Epithelial cell of prostate (primary cell): ENCODE measurements around the gene CNTROB.

Source experiments
- DNase-seq: peaks from one replicate; pipeline ENCODE4 v3.0.0-alpha.2; 2011; ENCODE audit warnings: low read depth, low spot score
- H3K27ac ChIP-seq: fragments of 450-650 bp; 2 replicates; pipeline ENCODE4 v1.5.1; 2017; ENCODE audit warnings: mild to moderate bottlenecking

Gene CNTROB, protein sequence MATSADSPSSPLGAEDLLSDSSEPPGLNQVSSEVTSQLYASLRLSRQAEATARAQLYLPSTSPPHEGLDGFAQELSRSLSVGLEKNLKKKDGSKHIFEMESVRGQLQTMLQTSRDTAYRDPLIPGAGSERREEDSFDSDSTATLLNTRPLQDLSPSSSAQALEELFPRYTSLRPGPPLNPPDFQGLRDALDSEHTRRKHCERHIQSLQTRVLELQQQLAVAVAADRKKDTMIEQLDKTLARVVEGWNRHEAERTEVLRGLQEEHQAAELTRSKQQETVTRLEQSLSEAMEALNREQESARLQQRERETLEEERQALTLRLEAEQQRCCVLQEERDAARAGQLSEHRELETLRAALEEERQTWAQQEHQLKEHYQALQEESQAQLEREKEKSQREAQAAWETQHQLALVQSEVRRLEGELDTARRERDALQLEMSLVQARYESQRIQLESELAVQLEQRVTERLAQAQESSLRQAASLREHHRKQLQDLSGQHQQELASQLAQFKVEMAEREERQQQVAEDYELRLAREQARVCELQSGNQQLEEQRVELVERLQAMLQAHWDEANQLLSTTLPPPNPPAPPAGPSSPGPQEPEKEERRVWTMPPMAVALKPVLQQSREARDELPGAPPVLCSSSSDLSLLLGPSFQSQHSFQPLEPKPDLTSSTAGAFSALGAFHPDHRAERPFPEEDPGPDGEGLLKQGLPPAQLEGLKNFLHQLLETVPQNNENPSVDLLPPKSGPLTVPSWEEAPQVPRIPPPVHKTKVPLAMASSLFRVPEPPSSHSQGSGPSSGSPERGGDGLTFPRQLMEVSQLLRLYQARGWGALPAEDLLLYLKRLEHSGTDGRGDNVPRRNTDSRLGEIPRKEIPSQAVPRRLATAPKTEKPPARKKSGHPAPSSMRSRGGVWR

DNA sequence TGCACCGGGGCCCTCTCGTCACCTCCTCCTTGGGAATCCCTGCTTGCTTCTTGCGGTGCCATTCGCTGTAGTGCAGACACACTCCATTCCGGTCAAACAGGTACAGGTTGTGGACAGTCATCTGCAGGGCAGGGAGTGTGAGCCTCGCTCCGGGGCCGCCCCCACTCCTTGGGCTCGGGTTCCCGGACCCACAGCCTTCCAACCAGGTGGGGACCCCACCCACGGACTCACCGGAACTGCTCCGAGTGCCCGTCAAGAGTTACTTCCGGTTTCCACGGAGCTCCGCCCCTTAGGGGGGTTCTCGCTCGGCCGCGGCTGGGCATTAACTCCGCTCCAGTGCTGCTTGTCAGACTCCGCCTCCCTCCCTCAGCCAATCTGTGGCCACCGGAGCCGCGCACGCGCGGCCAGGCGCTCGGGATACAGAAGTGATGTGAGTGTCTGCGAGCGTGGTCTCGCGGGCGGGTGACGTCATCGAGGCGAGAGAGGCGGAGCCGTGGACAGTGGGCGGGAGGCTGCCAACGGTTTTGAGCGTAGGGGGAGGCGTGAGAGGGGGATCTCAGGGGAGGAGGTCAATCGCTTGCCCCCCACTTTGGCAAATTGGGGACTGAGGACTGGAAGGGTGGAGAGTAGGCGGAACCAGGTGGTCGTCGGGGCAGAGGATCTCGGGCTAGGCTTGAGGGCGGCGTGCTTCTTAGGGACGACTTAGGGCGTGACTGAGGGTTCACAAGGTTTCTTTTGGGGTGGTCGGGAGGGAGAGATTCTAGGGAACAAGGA, at the start of gene CNTROB, which contains the start of gene TRAPPC1:
TSS of gene CNTROB (plus strand) at position 498 of the 774 bp plus-strand sequence. CDS start 874 bp downstream, outside the sequence.
TSS of gene TRAPPC1 (minus strand) at position 238 of the 774 bp plus-strand sequence. CDS start at position 121, 117 bp downstream.
- DNase-seq = peak; percentile 92
- H3K27ac ChIP-seq = peak within 1 kb of the TSS; percentile 43

DNA sequence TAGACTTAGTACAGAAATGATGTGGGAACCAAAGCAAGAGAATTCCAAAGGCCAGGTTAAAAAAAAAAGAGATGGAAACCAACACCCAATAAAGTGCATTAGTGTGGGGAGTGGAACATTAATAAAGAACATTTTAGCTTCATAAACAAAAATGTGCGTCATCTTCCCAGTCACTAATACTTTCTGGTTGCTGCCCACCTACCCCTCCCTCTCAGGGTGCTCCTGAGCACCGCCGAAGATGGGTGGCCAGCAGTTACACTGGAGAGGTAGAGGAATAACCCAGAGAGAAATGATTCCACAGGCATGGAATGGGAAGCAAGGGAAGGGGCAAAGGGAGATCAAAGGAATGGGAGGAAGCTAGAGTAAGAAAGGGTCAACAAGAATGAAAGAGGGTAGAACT, 49.4 kb upstream of the CNTROB start:
- H3K27ac ChIP-seq = no peak overlapping the region
- DNase-seq = no peak

DNA sequence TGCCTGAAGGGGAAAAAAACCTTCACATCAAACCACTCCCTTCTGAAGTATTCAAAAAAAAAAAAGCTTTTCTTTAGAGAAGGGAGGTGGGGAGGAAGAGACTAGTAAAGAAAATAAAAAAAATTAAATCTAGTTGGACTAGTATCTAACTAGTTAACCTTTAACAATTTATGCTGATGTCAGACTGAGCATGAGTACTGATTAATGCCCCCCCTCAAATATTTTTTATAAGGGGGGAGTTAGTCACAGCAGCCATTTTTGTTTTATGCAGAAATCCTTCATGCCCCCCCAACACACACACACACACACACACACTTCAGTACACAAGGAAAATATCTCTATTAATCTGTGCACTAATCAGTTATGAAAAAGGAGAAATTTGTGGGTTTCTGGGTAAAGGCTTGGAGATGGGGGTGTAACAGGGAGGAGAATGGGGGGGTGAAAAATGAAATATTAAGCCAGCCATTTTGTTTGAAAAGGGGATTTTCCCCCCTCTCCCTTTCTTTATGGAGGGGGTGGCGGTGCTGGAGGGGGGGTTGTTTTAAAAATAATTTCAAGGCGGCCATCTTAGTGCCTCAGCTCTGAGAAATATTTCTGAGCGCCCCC, 48.1 kb upstream of the CNTROB start:
- peak overlapping the region; percentile 48 for H3K27ac ChIP-seq
- no peak for DNase-seq

DNA sequence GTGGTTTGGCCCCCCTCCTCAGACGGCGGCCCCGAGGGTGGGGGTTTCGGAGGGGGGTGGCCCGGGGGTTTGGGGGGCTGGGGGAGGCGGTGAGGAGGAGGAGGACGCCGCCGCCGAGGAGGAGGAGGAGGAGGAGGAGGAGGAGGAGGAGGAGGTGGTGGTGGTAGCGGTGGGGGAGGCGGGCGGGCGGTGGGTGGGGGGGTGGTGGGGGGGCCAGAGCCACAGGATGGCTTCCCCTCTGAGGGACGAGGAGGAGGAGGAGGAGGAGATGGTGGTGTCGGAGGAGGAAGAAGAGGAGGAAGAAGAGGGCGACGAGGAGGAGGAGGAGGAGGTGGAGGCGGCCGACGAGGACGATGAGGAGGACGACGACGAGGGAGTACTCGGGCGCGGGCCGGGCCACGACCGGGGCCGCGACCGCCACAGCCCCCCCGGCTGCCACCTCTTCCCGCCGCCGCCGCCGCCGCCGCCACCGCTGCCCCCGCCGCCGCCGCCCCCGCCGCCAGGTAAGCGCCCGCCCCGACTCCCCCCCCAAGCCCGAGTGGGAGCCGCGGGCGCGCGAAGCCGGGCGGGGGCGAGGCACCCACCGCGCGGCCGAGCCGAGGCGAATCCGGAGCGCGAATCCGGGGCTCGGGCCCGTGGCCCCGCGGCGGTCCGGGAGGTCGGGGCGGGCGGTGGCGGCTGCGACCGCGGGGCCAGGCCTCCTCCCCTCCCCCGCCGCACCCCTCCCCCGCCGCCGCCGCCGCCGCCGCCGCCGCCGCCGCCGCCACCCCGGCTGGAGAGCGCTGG, 47.2 kb upstream of the CNTROB start:
- no peak for DNase-seq
- H3K27ac ChIP-seq = peak overlapping the region; percentile 95

DNA sequence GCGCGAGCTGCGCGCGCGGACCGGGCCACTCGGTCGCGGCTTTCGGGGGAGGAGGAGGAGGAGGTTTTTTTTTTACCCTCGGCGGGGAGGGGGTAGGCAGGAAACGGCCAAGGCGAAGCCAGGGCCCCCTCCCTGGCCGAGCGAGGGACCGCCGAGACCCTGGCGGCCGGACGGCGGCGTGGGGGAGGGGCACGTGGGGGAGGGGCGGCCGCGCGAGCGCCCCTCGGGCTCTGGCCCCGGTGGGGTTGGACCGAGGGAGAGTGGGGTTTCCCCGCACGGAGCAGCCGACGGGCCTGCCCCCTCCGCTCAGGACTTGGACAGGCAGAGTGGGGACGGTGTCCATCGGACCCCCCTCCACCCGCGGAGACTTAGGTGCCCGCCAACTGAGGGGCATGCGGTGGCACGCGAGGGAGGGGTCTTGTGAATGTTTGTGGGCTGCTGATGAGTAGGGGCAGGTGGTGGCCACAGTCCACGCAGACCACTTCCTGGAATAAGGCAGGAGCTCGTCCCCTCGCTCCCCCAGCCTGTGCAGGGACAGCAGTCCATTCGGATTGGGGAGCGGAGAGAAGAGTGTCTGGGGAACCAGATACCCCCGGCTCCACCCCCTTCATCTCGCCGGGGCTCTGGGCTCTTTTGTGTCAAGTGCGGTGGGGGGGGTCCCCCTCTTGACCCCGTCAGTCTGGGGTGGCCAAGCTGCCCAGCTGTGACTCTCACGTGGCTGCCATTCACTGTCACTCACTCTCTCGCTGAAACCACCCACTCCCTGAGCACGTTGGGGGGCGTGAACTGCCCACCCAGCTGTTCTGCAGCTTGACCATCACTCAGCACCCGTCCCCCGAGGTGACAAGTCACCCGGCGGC, 46.4 kb upstream of the CNTROB start:
- peak overlapping the region; percentile 95 for H3K27ac ChIP-seq
- no peak for DNase-seq

DNA sequence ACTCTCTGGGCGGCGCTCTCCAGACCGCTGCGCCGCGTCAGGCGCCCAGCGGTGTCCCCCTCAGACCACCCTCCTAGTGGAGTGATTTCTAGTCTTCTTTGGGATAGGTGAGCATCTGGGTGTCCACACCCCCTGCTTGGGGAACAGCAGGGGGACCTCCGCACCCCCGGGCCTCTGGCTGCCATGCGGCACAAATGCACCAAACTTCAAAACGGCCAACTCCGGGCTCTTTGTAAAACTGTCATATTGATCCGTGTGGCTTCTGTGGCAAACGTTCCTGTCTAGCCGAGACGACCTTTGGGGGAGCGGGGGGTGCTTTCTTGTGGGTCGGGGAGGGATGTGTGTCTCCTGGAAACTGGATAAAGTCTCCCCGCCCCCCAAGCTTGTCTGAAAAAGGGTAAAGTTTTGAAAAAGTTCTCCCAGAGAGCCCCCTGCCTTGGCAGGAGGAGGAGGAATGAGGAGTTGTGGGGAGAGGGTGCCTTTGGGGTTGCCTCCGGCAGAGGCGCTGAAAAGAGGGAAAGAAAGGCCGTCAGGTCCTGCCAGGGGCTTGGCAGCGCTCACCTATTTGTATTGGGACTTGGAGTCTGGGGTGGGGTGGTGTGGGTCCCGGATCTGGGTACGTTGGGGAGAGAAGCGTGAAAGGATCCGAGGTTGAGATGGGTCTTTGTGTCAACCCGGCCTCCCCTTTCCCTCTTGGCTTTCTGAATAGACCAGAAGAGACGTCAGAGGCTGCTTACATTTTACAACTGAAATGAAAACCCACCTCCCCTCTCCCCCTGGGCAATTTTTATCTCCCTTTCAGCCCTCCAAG, 45.6 kb upstream of the CNTROB start:
- no peak for DNase-seq

DNA sequence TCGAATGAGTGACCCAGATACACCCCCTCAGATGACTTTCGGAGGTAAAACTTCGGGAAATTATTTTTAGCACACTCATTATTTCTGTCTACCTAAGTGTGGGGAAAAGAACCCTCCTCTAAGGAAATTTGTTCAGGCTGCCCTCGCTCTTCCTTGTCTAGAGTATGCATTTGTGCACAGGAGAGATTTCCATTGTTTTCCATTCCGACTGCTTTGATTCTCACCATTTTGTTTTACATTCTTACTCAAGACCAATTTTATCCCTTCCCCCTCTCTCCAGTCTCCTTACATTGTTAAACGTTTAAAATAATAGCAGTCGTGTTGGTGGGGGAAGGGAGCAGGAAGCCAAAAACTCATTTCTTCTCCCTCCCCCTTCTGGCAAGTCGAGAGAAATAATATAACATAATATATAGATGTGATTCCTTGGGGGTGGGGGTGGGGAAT, 44.9 kb upstream of the CNTROB start:
- DNase-seq = no peak
- peak overlapping the region; percentile 95 for H3K27ac ChIP-seq

More for the DNA sequence above, 45.6 kb upstream of the CNTROB start:
- peak overlapping the region; percentile 95 for H3K27ac ChIP-seq

DNA sequence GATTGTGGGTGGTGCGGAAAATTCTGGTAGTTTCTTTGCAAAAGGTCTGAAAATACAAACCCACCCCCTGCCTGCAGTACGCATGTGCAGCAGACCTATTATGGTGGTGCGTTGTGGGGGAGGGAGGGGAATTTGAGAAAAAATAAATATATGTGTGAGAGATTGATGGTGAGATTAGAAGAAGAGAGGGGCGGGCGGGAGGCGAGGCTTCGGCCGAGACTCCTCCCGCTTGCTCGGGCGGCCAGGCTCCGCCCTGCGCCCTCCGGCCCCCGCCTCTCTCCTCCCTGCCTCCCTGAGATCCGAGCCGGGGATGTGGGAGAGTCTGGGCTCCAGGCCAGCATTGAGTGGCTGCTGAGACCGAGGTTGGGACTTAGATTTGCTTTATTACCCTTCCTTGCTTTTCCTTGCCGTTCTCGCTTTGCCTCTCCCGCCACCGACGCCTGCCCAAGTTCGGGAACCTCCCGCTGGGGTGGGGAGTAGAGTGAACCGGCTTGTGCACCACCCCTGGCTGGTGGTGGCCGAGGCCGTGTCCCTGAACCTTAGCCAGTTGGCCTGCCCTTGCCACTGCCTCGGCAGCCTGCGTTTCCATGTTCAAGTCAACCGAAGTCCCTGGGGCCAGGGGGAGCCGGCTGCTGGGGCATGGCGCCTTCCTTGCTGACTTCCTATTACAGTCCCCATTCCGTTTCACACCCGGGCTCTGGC, 44.4 kb upstream of the CNTROB start:
- peak; percentile 80 for DNase-seq
- H3K27ac ChIP-seq = peak overlapping the region; percentile 95

DNA sequence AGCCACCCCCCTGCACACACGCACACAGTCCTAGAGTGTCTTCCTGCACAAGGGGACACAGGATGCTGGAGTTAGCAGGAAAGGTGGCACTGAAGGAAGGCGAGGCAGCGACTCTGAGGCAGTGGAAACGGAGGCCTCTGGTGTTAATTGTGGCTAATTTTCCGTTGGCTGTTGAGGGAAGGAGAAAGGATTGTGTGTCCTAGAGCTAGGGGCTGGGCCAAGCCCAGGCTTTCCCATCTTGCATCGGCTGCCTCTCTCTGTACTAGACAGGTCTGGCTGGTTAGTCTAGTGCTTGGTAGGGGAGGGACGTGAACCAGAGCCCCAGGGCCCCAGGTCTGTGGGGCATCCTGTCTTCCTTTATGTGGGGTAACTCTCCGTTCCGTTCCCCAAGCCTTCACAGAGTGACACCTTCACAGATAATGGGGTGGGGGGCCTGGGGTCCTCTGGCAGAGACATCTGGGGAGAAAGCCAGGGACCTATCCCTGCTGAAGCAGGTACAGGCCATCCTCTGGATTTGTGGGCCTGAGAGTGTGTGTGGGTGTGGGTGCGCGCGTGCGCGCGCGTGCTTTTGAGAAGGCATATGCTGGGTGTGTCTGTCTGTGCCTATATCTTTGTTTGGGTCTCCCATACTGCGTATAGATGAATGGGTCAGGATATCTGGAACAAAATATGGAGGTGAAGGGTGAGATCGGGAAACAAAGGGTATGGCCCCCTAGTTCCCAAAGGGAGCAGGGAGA, 43.7 kb upstream of the CNTROB start, which contains the start of gene CHD3:
TSS of gene CHD3 (plus strand) at position 606 of the 737 bp plus-strand sequence. CDS start 212 bp downstream, outside the sequence.
- peak; percentile 65 for DNase-seq
- peak within 1 kb of the TSS; percentile 95 for H3K27ac ChIP-seq

DNA sequence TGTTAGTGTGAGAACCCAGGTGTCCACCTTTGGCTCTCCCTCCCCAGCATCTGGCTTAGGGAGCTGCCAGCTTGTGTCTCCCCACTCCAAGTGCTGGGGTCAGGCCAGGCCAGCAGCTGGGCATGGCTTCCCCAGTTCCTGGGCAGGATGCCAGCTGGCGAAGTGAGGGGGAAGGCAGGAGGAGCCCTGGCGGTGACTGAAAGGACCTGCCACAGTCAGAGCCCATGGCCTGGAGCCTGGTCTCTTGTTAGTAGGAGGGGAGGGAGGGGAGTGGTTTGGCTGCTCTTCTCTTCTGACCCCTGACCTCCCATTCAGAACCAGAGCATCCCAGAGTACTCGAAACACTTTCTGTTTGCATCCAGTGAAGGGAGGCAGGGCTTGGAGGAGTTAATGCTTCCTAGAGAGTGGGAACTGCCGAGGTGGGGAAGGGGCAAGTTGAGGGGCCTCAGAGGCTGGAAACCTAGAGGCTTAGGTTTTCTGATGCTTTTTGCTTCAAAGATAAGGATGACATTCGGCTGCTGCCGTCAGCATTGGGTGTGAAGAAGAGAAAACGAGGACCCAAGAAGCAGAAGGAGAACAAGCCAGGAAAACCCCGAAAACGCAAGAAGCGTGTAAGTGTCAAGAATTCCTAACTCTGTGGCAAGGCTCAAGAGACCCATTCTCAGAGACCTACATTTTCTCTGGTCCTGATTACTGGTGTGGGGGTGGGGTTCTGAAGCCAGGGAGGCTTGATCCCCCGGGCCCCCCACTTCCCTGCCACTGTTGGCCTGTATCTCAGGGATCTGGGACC, 42.6 kb upstream of the CNTROB start:
- no peak for DNase-seq
- H3K27ac ChIP-seq = peak overlapping the region; percentile 95

DNA sequence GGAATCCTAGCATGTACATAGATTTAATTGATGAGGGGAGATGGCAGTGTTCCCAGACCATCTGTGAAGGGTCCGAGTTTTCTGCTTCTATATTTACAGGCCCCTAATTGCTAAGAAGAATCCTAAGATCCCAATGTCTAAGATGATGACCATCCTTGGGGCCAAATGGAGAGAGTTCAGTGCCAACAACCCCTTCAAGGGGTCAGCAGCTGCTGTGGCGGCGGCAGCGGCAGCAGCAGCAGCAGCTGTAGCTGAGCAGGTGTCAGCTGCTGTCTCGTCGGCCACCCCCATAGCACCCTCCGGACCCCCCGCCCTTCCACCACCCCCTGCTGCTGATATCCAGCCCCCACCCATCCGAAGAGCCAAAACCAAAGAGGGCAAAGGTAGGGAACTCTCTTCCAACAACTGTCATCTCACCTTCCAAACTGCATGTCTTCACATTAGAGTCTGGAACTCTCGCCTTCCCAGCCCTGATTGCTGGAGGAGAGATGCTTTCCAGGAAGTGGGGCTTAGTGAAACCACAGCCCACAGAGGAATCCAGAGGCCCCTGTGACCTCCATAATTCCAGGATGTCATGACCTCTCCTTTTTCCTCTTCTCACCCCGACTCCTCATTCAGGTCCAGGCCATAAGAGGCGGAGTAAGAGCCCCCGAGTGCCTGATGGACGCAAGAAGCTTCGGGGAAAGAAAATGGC, 38.7 kb upstream of the CNTROB start:
- no peak overlapping the region for H3K27ac ChIP-seq
- no peak for DNase-seq

DNA sequence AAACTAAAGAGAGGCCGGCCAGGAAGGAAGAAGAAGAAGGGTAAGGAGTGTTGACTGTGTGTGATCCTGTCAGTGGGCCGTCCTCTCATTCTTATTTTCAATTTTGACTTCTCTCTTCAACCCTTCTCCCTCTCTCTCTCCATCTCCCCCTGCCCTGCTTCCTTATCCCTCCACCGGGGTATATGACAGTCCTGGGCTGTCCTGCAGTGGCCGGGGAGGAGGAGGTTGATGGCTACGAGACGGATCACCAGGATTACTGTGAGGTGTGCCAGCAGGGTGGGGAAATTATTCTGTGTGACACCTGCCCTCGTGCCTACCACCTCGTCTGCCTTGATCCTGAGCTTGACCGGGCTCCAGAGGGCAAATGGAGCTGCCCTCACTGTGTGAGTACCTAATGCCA, 37.8 kb upstream of the CNTROB start:
- no peak overlapping the region for H3K27ac ChIP-seq
- DNase-seq = no peak

DNA sequence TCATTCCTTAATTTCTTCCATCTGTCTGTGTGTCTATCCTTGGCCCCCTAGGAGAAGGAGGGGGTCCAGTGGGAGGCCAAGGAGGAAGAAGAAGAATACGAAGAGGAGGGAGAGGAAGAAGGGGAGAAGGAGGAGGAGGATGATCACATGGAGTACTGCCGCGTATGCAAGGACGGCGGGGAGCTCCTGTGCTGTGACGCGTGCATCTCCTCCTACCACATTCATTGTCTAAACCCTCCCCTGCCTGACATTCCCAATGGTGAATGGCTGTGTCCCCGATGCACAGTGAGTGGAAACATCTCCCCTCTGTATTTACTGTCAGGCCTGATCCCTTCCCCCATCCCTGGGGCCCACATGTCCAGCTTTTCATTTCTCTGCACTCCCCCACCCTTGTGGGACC, 37.1 kb upstream of the CNTROB start:
- no peak for DNase-seq
- no peak overlapping the region for H3K27ac ChIP-seq

DNA sequence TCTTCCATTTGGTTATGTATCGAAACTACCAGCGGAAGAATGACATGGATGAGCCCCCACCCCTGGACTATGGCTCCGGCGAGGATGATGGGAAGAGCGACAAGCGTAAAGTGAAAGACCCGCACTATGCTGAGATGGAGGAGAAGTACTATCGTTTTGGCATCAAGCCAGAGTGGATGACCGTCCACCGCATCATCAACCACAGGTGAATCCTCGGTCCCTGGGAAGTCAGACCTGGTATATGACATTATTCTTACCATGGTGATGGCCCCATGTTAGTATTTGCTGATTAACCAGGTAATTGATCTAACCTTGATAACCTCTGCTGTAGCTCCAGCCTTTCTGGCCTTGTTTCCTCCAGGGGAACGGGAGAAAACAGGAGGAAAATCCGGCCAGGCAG, 34.9 kb upstream of the CNTROB start:
- H3K27ac ChIP-seq = no peak overlapping the region
- DNase-seq = no peak

DNA sequence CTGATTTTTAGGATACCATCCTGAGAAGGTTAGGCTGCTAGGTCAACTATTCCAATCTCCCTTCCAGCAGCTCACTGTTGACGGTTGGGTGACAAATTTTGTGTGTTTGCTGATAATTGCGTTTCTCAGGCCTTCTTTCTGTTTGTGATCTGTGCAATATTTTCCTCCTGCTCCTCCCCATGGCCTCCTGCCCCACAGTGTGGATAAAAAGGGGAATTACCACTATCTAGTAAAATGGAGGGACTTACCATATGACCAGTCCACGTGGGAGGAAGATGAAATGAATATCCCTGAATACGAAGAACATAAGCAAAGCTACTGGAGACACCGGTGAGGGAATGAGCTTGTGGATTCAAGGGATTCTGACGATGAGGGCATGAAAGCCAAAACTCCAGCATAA, 34.2 kb upstream of the CNTROB start:
- no peak for DNase-seq
- H3K27ac ChIP-seq = no peak overlapping the region
